Keratinocyte (primary cell): Measurements from ENCODE around the gene DOP1B. TPM values are rescaled to one million over a fixed set of nuclear protein-coding genes. Genes with fewer than 3 reads are reported as not detected.

Experiments
- DNase-seq: peaks from one replicate; pipeline ENCODE4 v3.0.0-alpha.2; 2011; ENCODE audit warnings: low read depth, missing footprints, low spot score
- FAIRE-seq: peaks from 2 replicates; lab custom pipeline; 2011; peaks lifted over from hg19 to GRCh38; lab: Jason Lieb, UNC
- H2AFZ ChIP-seq: 2 replicates; pipeline ENCODE4 v1.6.0; 2012; ENCODE audit warnings: low read length, control low read depth, inconsistent platforms; ENCODE audit not compliant: control insufficient read depth
- H3K27ac ChIP-seq: 2 replicates; pipeline ENCODE4 v1.5.1; 2011; ENCODE audit warnings: low read length; ENCODE audit not compliant: control insufficient read depth, insufficient read depth
- H3K27me3 ChIP-seq: 3 replicates; pipeline ENCODE4 v1.6.0; 2011; ENCODE audit warnings: low read length; ENCODE audit not compliant: control insufficient read depth, insufficient read depth; ENCODE audit errors: extremely low read depth
- H3K36me3 ChIP-seq, 2 experiments: 2 replicates in 1 of 2; 3 replicates in 1 of 2; pipeline ENCODE4 v1.5.1; 2011; ENCODE audit warnings: low read length in 2 of 2, mild to moderate bottlenecking in 1 of 2; ENCODE audit not compliant: control insufficient read depth in 2 of 2, insufficient read depth in 2 of 2; ENCODE audit errors: extremely low read depth in 1 of 2
- H3K4me1 ChIP-seq: 3 replicates; pipeline ENCODE4 v1.5.1; 2011; ENCODE audit warnings: low read length; ENCODE audit not compliant: control insufficient read depth, insufficient read depth; ENCODE audit errors: extremely low read depth
- H3K4me2 ChIP-seq: 3 replicates; pipeline ENCODE4 v1.6.0; 2011; ENCODE audit warnings: low read depth, low read length; ENCODE audit not compliant: control insufficient read depth, insufficient read depth; ENCODE audit errors: extremely low read depth
- H3K4me3 ChIP-seq, 3 experiments: fragments of 200-600 bp in 1 of 3; sonication (generic) in 1 of 3; 2 replicates in 2 of 3; 3 replicates in 1 of 3; pipeline ENCODE4 v1.5.1; 2011 to 2016; ENCODE audit warnings: low read length in 3 of 3, mild to moderate bottlenecking in 3 of 3, control low read depth in 2 of 3, inconsistent platforms in 1 of 3, low read depth in 1 of 3, mixed read lengths in 1 of 3, mixed run types in 1 of 3, moderate library complexity in 1 of 3; ENCODE audit not compliant: control insufficient read depth in 2 of 3, insufficient read depth in 2 of 3; ENCODE audit errors: extremely low read depth in 1 of 3
- H3K79me2 ChIP-seq: 2 replicates; pipeline ENCODE4 v1.6.0; 2012; ENCODE audit warnings: low read length; ENCODE audit not compliant: control insufficient read depth, insufficient read depth
- H3K9ac ChIP-seq: 3 replicates; pipeline ENCODE4 v1.6.0; 2011; ENCODE audit warnings: low read length; ENCODE audit not compliant: control insufficient read depth, insufficient read depth; ENCODE audit errors: extremely low read depth
- H3K9me1 ChIP-seq: 3 replicates; pipeline ENCODE4 v1.6.0; 2011; ENCODE audit warnings: low read length; ENCODE audit not compliant: control insufficient read depth, insufficient read depth; ENCODE audit errors: extremely low read depth
- H3K9me3 ChIP-seq: 2 replicates; pipeline ENCODE4 v1.5.1; 2012; ENCODE audit warnings: low read depth, low read length; ENCODE audit not compliant: control insufficient read depth
- H4K20me1 ChIP-seq: 3 replicates; pipeline ENCODE4 v1.6.0; 2011; ENCODE audit warnings: low read length; ENCODE audit not compliant: control insufficient read depth, insufficient read depth; ENCODE audit errors: extremely low read depth
- EZH2 ChIP-seq: IDR thresholded peaks from one replicate; pipeline ENCODE4 v1.6.1; 2012; ENCODE audit warnings: inconsistent platforms, mild to moderate bottlenecking, low read length, moderate library complexity
- dilution Hi-C: fragments of 300-500 bp; cut with MboI; formaldehyde crosslinking; loops from one replicate; pipeline ENCODE4 v1.7.0; 2020; ENCODE audit warnings: low sequenced_read_pairs; ENCODE audit not compliant: extremely low pct_ligation_motif_present
- polyA plus RNA-seq, 5 experiments: library from polyadenylated mRNA; depleted of rRNA in 3 of 5; stranded (reverse) in 3 of 5; stranded (forward) in 1 of 5; unstranded in 1 of 5; fragments of >200 nt; gene quantifications; 1 replicate in 1 of 5; 2 replicates in 3 of 5; 3 replicates in 1 of 5; pipeline versions ENCODE4 v1.2.1 to v1.2.3, GENCODE V29; 2011 to 2012; ENCODE audit warnings: missing spikeins in 2 of 5, low read depth in 1 of 5, low replicate concordance in 1 of 5
- TF ChIP-seq, protein P1 (sequence below), 3 experiments: IDR thresholded peaks in 1 of 3; conservative IDR thresholded peaks in 1 of 3; optimal IDR thresholded peaks in 1 of 3; 2 replicates in 2 of 3; 3 replicates in 1 of 3; pipeline versions ENCODE3 to v1.5.1; 2011; ENCODE audit warnings: low read length in 3 of 3, mild to moderate bottlenecking in 3 of 3, moderate library complexity in 2 of 3, control low read depth in 1 of 3, inconsistent platforms in 1 of 3; ENCODE audit not compliant: insufficient read depth in 2 of 3; ENCODE audit errors: extremely low read depth in 1 of 3

Gene DOP1B
- polyA plus RNA-seq, 1 donor (not counting 4 experiments of a cell fraction or from before 2014, with no cell fraction given), result 2.9 TPM

DNA sequence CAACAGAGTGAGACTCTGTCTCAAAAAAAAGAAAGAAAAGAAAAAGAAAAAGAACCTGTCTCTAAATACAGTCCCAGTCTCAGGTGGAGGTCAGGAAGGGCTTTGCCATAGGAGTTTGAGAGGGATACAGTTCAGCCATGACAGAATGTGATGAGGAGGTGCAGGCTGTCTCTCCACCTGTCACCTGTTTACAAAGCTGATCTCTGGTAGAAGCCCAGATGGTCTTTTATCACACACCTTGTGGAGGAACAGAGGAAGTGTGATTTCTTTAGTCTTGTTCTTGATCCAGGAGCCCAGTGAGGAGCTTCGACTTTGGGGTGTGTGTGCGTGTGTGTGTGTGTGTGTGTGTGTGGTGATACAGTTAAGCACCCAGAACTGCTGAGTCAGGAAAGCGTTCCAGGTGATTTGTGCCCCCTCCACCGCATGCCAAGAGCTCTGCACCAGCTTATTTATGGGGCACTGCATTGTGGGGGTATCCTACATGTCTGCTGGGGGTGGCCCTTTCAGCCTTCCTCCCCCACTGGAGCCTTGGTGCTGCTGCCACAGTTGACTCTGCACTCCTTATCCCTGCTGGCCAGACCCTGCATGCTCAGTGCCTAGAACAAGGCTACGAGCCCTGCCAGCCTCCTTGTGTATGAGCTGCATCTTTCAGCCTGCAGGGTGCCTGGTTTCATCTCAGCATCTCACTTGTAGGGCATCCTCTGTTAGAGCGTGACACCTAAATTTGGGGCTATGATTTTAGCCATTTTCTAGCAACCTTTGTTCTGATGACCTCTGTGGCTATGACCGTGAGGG lies 19.3 kb downstream of the DOP1B start:
- H3K27me3 ChIP-seq, result no peaks in the 10 kb centered on the region
- no peak overlapping the region for H3K4me2 ChIP-seq
- no peaks in the 10 kb centered on the region for H4K20me1 ChIP-seq
- dilution Hi-C loops, result no loop called here
- H3K9me3 ChIP-seq, result no peaks in the 10 kb centered on the region
- FAIRE-seq (no peak), DNase-seq (no peak)
- H3K9me1 ChIP-seq, result no peaks in the 10 kb centered on the region
- no peaks in the 10 kb centered on the region for H3K36me3 ChIP-seq
- no peak overlapping the region for H2AFZ ChIP-seq
- TF ChIP-seq, protein P1, sequence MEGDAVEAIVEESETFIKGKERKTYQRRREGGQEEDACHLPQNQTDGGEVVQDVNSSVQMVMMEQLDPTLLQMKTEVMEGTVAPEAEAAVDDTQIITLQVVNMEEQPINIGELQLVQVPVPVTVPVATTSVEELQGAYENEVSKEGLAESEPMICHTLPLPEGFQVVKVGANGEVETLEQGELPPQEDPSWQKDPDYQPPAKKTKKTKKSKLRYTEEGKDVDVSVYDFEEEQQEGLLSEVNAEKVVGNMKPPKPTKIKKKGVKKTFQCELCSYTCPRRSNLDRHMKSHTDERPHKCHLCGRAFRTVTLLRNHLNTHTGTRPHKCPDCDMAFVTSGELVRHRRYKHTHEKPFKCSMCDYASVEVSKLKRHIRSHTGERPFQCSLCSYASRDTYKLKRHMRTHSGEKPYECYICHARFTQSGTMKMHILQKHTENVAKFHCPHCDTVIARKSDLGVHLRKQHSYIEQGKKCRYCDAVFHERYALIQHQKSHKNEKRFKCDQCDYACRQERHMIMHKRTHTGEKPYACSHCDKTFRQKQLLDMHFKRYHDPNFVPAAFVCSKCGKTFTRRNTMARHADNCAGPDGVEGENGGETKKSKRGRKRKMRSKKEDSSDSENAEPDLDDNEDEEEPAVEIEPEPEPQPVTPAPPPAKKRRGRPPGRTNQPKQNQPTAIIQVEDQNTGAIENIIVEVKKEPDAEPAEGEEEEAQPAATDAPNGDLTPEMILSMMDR (optimal IDR thresholded peaks at IDR 0.05 in 1 of 3, IDR thresholded peaks at IDR 0.05 in 1 of 3, conservative IDR thresholded peaks at IDR 0.05 in 1 of 3; ENCODE audit: extremely low read depth in 1 of 3, insufficient read depth in 2 of 3, low read length in 3 of 3), result no peak
- no peak for TF ChIP-seq EZH2
- H3K4me3 ChIP-seq, result no peak overlapping the region
- no peaks in the 10 kb centered on the region for H3K79me2 ChIP-seq
- no peak overlapping the region for H3K27ac ChIP-seq
- H3K4me1 ChIP-seq, result no peaks in the 10 kb centered on the region
- no peak overlapping the region for H3K9ac ChIP-seq

DNA sequence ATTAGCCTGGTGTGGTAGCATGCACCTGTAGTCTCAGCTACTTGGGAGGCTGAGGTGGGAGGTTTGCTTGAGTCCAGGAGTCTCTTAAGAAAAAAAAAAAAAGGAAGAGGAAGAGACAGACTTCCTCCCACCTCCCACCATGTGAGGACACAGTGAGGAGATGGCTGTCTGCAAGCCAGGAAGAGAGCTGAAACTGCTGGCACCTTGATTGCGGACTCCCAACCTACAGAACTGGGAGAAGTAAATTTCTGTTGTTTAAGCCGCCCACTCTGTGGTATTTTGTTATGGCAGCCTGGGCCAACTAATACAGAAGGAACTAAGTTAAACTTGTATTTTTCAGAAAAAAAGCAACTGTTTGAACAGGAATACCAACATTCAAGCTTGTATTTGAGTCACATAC lies 21.7 kb downstream of the DOP1B start:
- Histone ChIP-seq H4K20me1 (no peaks in the 10 kb centered on the region), H3K4me3 (no peak overlapping the region), H3K36me3 (no peaks in the 10 kb centered on the region), H3K27ac (no peak overlapping the region), H3K4me1 (no peaks in the 10 kb centered on the region), H3K9me1 (no peaks in the 10 kb centered on the region), H3K9ac (no peak overlapping the region), H3K79me2 (no peaks in the 10 kb centered on the region), H2AFZ (no peak overlapping the region), H3K27me3 (no peaks in the 10 kb centered on the region), H3K9me3 (no peaks in the 10 kb centered on the region), H3K4me2 (no peak overlapping the region)
- DNase-seq (no peak), FAIRE-seq (no peak)
- dilution Hi-C loops, result no loop called here
- no peak for TF ChIP-seq EZH2
- TF ChIP-seq, protein P1 (optimal IDR thresholded peaks at IDR 0.05 in 1 of 3, IDR thresholded peaks at IDR 0.05 in 1 of 3, conservative IDR thresholded peaks at IDR 0.05 in 1 of 3; ENCODE audit: extremely low read depth in 1 of 3, insufficient read depth in 2 of 3, low read length in 3 of 3), result no peak
